ENCODE results near the gene CYP39A1.

DNA sequence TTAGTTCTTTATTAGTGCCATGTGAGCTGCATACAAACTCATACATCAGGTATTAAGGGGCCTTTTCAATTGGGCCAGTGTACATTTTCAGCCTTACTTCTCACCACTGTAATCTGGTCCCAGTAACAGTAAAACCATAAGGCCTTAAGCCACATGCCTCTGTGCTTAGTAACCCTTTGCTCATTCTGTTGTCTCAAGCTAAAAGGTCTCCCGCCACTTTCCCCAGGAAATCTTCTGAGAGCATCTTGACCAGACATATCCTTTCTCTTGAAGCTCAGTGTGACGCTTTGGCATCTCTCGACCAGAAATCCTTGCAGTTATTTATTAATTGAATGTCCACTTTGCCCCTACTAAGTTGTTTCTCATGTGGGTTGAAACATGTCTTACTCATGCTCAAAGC, 68.0 kb downstream of the CYP39A1 start:
- TF ChIP-seq, protein P1, sequence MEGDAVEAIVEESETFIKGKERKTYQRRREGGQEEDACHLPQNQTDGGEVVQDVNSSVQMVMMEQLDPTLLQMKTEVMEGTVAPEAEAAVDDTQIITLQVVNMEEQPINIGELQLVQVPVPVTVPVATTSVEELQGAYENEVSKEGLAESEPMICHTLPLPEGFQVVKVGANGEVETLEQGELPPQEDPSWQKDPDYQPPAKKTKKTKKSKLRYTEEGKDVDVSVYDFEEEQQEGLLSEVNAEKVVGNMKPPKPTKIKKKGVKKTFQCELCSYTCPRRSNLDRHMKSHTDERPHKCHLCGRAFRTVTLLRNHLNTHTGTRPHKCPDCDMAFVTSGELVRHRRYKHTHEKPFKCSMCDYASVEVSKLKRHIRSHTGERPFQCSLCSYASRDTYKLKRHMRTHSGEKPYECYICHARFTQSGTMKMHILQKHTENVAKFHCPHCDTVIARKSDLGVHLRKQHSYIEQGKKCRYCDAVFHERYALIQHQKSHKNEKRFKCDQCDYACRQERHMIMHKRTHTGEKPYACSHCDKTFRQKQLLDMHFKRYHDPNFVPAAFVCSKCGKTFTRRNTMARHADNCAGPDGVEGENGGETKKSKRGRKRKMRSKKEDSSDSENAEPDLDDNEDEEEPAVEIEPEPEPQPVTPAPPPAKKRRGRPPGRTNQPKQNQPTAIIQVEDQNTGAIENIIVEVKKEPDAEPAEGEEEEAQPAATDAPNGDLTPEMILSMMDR (IDR thresholded peaks at IDR 0.05), result no peak
- no peak for TF ChIP-seq POLR2A (IDR thresholded peaks at IDR 0.05)

Measured in transverse colon (tissue), 3 donors.